ENCODE data around the gene MAP3K5.
"Not testable (repeated sequence)": the region's sequence is repeated elsewhere in the genome, so short reads cannot be mapped to it uniquely, and the experiment has no call there.

The MAP3K5 gene

GRCh38 chr6:136772685-136773472, 19.4 kb downstream of the MAP3K5 start:
- FAIRE-seq = no peak

- no peak for FAIRE-seq
Observed at GRCh38 chr6:136771306-136771705, 21.0 kb downstream of the MAP3K5 start.

GRCh38 chr6:136769759-136770158, 22.5 kb downstream of the MAP3K5 start:
- no peak for FAIRE-seq

- FAIRE-seq = no peak
Observed at GRCh38 chr6:136769124-136769523, 23.2 kb downstream of the MAP3K5 start.

GRCh38 chr6:136767570-136768309, 24.5 kb downstream of the MAP3K5 start:
- FAIRE-seq = no peak

GRCh38 chr6:136767103-136767502, 25.2 kb downstream of the MAP3K5 start:
- no peak for FAIRE-seq

- no peak for FAIRE-seq
Observed at GRCh38 chr6:136766274-136766673, 26.0 kb downstream of the MAP3K5 start.

GRCh38 chr6:136764517-136764993, 27.7 kb downstream of the MAP3K5 start:
- FAIRE-seq = no peak

- FAIRE-seq = no peak
Observed at GRCh38 chr6:136763716-136764516, 28.4 kb downstream of the MAP3K5 start.

GRCh38 chr6:136763255-136763654, 29.0 kb downstream of the MAP3K5 start:
- FAIRE-seq = no peak

- no peak for FAIRE-seq
Observed at GRCh38 chr6:136762022-136762975, 30.0 kb downstream of the MAP3K5 start.

- FAIRE-seq = no peak
Observed at GRCh38 chr6:136761227-136761922, 30.9 kb downstream of the MAP3K5 start.

GRCh38 chr6:136760781-136761180, 31.5 kb downstream of the MAP3K5 start:
- FAIRE-seq = not testable (repeated sequence)

GRCh38 chr6:136757150-136757549, 35.1 kb downstream of the MAP3K5 start:
- FAIRE-seq = no peak

GRCh38 chr6:136754820-136755219, 37.5 kb downstream of the MAP3K5 start:
- no peak for FAIRE-seq

- no peak for FAIRE-seq
Observed at GRCh38 chr6:136753624-136754023, 38.7 kb downstream of the MAP3K5 start.

- no peak for FAIRE-seq
Observed at GRCh38 chr6:136752554-136752953, 39.7 kb downstream of the MAP3K5 start.

GRCh38 chr6:136751991-136752390, 40.3 kb downstream of the MAP3K5 start:
- no peak for FAIRE-seq

- FAIRE-seq = no peak
Observed at GRCh38 chr6:136751522-136751956, 40.7 kb downstream of the MAP3K5 start.

- no peak for FAIRE-seq
Observed at GRCh38 chr6:136750696-136751521, 41.4 kb downstream of the MAP3K5 start.

All from TTC549 (cell line).